Activated naive CD4-positive, alpha-beta T cell treated with anti-CD3 and anti-CD28 coated beads for 36 hours (primary cell): ENCODE results near the gene POLD1. TPM values are rescaled to one million over a fixed set of nuclear protein-coding genes. Genes with fewer than 3 reads are reported as not detected.

Experiments used
- CTCF ChIA-PET: fragments of 350-600 bp; sonication (Branson Sonifier 250); formaldehyde crosslinking; loops from one replicate; lab custom pipeline; 2021; ENCODE audit warnings: antibody characterized with exemption; lab: Charles Lee
- DNase-seq: peaks from one replicate; pipeline ENCODE4 v3.0.0-alpha.2; 2020
- H3K27ac Mint-ChIP-seq: one replicate; pipeline ENCODE4 v1.8.0; 2021; ENCODE audit warnings: mild to moderate bottlenecking, mixed read lengths
- H3K27me3 Mint-ChIP-seq: one replicate; pipeline ENCODE4 v1.8.0; 2021; ENCODE audit warnings: low read depth, mixed read lengths
- H3K36me3 Mint-ChIP-seq: one replicate; pipeline ENCODE4 v1.8.0; 2021; ENCODE audit warnings: low read depth, mixed read lengths
- H3K4me1 Mint-ChIP-seq: one replicate; pipeline ENCODE4 v1.8.0; 2021; ENCODE audit warnings: low read depth, mixed read lengths
- H3K4me3 Mint-ChIP-seq: one replicate; pipeline ENCODE4 v1.8.0; 2021; ENCODE audit warnings: mild to moderate bottlenecking, moderate library complexity, mixed read lengths
- H3K9me3 Mint-ChIP-seq: one replicate; pipeline ENCODE4 v1.8.0; 2021; ENCODE audit warnings: mixed read lengths
- intact Hi-C: fragments of 100-400 bp; cut with micrococcal nuclease; formaldehyde crosslinking; loops from one replicate; pipeline ENCODE4 v1.15.1; 2023
- total RNA-seq, 2 experiments: library from RNA; stranded (reverse); gene quantifications; one replicate each; pipeline ENCODE4 v1.2.3, GENCODE V29; 2021

Gene POLD1
- total RNA-seq, 2 experiments from 2014 or later = 221 to 224 TPM

DNA sequence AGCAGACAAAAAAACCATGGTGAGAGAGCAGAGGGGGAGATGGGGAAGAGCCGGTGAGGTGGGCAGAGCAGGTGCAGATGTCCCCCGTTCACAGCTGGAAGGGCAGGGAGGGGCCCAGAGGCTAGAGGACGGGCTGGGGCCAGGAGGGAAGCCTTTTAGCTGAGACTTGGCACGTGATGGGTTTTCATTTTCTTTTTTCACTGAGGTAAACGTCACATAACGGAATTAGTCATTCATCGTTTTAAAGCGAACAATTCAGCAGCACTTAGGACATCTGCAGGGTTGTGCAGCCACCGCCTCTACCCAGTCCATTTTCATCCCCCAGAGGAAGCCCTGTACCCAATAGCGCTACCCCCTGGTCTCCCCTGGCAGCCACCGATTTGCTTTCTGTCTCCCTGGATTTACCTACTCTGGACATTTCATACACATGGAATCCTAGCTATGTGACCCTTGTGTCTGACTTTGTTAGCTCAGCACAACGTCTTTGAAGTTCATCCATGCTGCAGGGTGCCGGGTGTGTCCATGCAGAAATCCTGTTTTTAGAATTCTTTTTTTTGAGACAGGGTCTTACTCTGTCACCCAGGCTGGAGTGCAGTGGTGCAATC lies 76.1 kb downstream of the POLD1 start:
- Mint-ChIP-seq H3K4me1 (peaks cover 15% of the 10 kb centered on the region), H3K9me3 (no peaks in the 10 kb centered on the region), H3K36me3 (no peaks in the 10 kb centered on the region), H3K27ac (no peak overlapping the region), H3K27me3 (peaks cover 33% of the 10 kb centered on the region), H3K4me3 (no peak overlapping the region)
- CTCF ChIA-PET = interaction anchor here (0.6 to 1.9 kb wide), 14 partner anchors 10 to 189 kb away, joined by 3 to 11 read pairs (median 4); partner anchors contain the start of gene NR1H2
- DNase-seq = peak; percentile 34
- intact Hi-C loops = loop anchor here (10.0 kb wide), 1 partner anchor 205 kb away; no protein-coding TSS in a partner anchor

DNA sequence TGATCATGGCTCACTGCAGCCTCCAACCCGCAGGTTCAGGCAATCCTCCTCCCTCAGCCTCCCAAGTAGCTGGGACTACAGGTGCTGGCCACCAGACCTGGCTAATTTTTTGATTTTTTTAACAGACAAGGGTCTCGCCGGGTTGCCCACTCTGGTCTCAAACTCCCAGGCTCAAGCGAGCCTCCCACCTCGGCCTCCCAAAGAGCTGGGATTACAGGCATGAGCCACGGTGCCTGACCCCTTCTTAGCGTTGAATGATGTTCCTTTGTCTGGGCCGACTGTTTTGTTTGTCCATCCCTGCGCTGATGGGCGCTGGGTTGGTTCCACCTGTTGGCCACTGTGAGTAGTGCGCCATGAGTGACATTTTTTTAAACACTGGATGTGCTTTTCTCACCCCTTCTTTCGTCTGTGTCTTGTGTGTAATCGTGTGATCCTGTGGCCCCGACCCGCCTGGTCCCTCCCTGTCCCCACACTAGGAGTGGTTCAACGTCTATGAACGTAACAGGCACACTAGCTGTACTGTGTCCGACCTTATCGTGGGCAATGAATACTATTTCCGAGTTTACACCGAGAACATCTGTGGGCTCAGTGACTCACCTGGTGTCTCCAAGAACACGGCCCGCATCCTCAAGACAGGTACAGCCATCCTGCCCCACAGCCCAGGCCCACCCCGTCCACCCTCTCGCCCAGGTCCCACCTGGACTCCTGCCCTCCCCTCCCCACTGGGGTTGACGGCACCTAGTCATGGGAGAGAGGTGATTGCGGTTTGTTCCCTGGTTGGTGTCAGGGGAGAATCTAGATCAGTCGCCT lies 77.1 kb downstream of the POLD1 start:
- DNase-seq = peak; percentile 78
- CTCF ChIA-PET = interaction anchor here (0.6 to 1.9 kb wide), 13 partner anchors 11 to 190 kb away, joined by 3 to 11 read pairs (median 4); partner anchors contain the start of gene NR1H2
- Mint-ChIP-seq H3K36me3 (no peaks in the 10 kb centered on the region), H3K9me3 (no peaks in the 10 kb centered on the region), H3K27ac (no peak overlapping the region), H3K4me1 (peaks cover 15% of the 10 kb centered on the region), H3K4me3 (no peak overlapping the region), H3K27me3 (peaks cover 33% of the 10 kb centered on the region)
- intact Hi-C loops = loop anchor here (1.0 to 10.0 kb wide), 3 partner anchors 93 to 206 kb away; no protein-coding TSS in a partner anchor

DNA sequence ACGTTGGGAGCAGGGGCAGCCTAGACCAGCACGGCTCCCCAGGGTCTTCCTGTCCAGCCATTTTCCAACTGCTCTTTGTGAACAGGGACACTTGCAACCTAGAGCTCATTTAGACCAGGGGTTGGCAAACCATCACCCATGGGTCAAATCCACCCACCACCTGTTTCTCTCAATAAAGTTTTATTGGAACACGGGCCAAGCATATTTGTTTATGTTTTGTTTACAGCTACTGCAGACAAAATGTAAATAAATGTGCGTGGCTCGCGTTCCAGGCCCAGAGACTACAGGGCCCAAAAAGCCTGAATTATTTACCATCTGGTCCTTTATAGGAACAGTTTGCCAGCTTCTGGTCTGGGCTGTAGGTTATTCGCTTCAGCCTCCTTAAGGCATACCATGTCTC lies 78.8 kb downstream of the POLD1 start:
- no peak for DNase-seq
- H3K4me1 Mint-ChIP-seq = peaks cover 15% of the 10 kb centered on the region
- no peak overlapping the region for H3K4me3 Mint-ChIP-seq
- no peaks in the 10 kb centered on the region for H3K9me3 Mint-ChIP-seq
- intact Hi-C loops = loop anchor here (10.0 kb wide), 1 partner anchor 208 kb away; no protein-coding TSS in a partner anchor
- no peak overlapping the region for H3K27ac Mint-ChIP-seq
- peaks cover 25% of the 10 kb centered on the region for H3K27me3 Mint-ChIP-seq
- CTCF ChIA-PET = interaction anchor here (0.9 to 1.1 kb wide), 3 partner anchors 11 to 105 kb away, joined by 3 to 9 read pairs (median 4); no protein-coding TSS in a partner anchor
- H3K36me3 Mint-ChIP-seq = no peaks in the 10 kb centered on the region

DNA sequence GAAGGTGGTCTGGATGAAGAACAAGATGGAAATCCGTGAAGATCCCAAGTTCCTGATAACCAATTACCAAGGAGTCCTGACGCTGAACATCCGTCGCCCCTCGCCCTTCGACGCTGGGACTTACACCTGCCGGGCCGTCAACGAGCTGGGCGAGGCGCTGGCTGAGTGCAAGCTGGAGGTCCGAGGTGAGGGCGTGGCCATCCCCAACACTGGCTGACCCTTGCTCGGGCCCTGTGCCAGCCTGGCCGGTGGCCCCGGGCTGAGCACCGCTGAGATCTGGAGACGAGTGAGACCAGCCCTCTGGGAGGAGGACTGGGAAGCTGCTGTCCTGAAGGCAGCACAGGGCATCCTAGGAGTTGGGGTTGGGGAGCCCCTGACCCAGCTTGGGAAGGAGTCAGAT lies 80.2 kb downstream of the POLD1 start:
- Mint-ChIP-seq H3K4me1 (peaks cover 15% of the 10 kb centered on the region), H3K36me3 (no peaks in the 10 kb centered on the region), H3K27ac (no peak overlapping the region), H3K27me3 (peaks cover 22% of the 10 kb centered on the region), H3K9me3 (no peaks in the 10 kb centered on the region), H3K4me3 (no peak overlapping the region)
- intact Hi-C loops = loop anchor here (10.0 kb wide), 1 partner anchor 210 kb away; no protein-coding TSS in a partner anchor
- CTCF ChIA-PET = interaction anchor here (0.6 to 1.5 kb wide), 3 partner anchors 92 to 318 kb away, joined by 3 to 4 read pairs (median 4); no protein-coding TSS in a partner anchor
- DNase-seq = no peak

DNA sequence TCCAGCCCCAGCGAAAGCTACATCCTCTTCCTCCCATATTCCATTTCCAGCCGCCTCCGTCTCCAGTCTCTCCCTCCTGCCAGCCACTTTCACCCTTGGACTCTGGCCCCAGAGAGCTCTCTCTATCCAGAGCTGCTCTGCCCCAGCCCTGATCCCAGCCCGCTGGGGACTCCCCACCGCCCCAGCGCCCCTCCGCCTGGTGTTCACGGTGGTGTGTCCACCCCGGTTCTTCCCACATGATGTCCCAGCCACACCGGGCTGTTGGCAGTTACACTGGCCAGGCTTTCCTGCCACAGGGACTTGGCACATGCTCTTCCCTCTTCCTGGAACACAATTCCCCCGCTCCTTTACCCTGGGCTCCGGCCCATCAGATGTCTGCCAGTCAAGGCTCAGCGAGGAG lies 80.9 kb downstream of the POLD1 start:
- Mint-ChIP-seq H3K36me3 (no peaks in the 10 kb centered on the region), H3K27ac (no peak overlapping the region), H3K4me1 (peaks cover 10% of the 10 kb centered on the region), H3K4me3 (no peak overlapping the region), H3K27me3 (peaks cover 18% of the 10 kb centered on the region), H3K9me3 (no peaks in the 10 kb centered on the region)
- DNase-seq = no peak
- intact Hi-C loops = loop anchor here (10.0 kb wide), 1 partner anchor 210 kb away; no protein-coding TSS in a partner anchor
- CTCF ChIA-PET = interaction anchor here (1.5 kb wide), 1 partner anchor 91 kb away, joined by 3 read pairs; no protein-coding TSS in a partner anchor

DNA sequence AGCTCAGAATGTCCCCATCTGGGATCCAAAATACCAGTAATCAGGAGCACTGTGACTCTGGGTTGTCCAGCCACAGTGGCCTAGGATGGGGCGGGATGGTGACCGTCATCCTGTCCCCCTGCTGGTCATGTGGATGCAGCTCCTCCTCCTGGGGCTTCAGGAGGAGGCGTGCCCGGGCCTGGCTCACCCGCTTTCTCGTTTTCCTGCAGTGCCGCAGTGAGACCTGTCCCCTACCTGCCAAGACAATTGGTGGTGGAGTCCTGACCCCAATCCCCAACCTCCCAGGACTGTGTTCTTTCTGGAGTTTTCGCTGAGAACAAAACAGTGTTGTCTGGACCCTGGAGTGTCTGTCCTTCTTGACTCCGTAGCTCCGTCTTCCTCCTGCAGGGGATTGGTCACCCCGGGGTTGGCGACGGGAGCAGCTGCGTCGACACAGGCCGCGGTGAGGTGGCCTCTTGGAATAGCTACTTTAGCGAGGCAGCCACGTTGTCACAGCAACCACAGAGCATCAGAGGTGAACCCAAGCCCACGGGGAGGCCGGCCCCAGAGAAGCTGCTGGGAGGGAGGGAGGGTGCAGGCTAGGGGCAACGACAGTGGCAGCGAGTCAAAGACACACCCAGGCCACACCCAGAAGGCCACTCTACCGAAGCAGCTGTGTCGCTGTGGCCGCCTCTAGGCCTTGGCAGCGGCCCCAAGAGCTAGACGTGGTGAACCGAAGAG lies 82.0 kb downstream of the POLD1 start:
- H3K4me3 Mint-ChIP-seq = no peak overlapping the region
- peaks cover 3% of the 10 kb centered on the region for H3K4me1 Mint-ChIP-seq
- no peaks in the 10 kb centered on the region for H3K36me3 Mint-ChIP-seq
- CTCF ChIA-PET = interaction anchor here (0.6 to 1.5 kb wide), 2 partner anchors 18 to 90 kb away, joined by 3 read pairs; no protein-coding TSS in a partner anchor
- DNase-seq = no peak
- no peak overlapping the region for H3K27ac Mint-ChIP-seq
- H3K27me3 Mint-ChIP-seq = peaks cover 12% of the 10 kb centered on the region
- intact Hi-C loops = loop anchor here (10.0 kb wide), 1 partner anchor 211 kb away; no protein-coding TSS in a partner anchor
- H3K9me3 Mint-ChIP-seq = no peaks in the 10 kb centered on the region

DNA sequence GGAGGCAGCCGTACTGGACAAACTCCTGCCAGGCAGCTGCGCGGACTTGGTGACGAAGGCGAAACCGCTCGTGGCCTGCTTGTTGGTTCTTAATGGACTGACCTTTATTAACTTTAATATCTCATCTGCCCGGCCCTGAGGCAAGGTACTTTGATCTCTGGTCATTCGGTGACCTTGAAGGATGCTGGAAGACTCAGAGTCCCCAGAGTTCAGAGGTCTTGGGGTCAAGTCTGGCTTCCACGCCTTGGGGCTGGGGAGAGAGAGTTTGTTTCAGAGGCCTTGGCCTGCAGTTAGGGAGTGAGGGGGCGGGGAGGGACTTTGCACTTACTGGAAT lies 82.5 kb downstream of the POLD1 start:
- no peaks in the 10 kb centered on the region for H3K36me3 Mint-ChIP-seq
- H3K4me3 Mint-ChIP-seq = no peak overlapping the region
- CTCF ChIA-PET = interaction anchor here (0.6 kb wide), 1 partner anchor 19 kb away, joined by 3 read pairs; no protein-coding TSS in a partner anchor
- H3K27me3 Mint-ChIP-seq = peaks cover 8% of the 10 kb centered on the region
- H3K4me1 Mint-ChIP-seq = no peaks in the 10 kb centered on the region
- H3K9me3 Mint-ChIP-seq = no peaks in the 10 kb centered on the region
- DNase-seq = no peak
- no peak overlapping the region for H3K27ac Mint-ChIP-seq
- intact Hi-C loops = loop anchor here (10.0 kb wide), 1 partner anchor 212 kb away; no protein-coding TSS in a partner anchor

DNA sequence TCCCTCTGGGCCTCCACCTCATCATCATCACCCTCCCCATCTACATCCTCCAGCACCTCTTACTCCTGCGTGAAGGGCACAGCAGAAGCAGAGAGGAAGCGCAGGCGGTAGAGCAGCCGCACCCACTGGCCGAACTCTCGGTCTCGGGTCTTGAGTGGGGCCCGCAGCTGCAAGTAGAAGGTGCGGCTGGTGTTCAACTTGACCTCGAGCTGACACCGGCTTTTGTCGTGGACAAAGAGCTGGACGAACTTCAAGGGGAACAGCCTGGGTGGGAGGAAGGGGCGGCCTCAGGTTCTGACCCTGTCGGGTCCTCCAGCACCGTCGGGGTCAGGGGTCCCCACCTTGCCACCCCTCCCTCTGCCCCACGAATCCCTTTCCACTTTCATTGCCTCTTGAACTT lies 83.4 kb downstream of the POLD1 start:
- no peaks in the 10 kb centered on the region for H3K36me3 Mint-ChIP-seq
- DNase-seq = no peak
- no peak overlapping the region for H3K27ac Mint-ChIP-seq
- H3K27me3 Mint-ChIP-seq = peaks cover 2% of the 10 kb centered on the region
- H3K9me3 Mint-ChIP-seq = no peaks in the 10 kb centered on the region
- no peak overlapping the region for H3K4me3 Mint-ChIP-seq
- H3K4me1 Mint-ChIP-seq = no peaks in the 10 kb centered on the region
- CTCF ChIA-PET = no interaction called here
- intact Hi-C loops = loop anchor here (10.0 kb wide), 1 partner anchor 213 kb away; no protein-coding TSS in a partner anchor

Other genes with a start within 250 kb of the POLD1 start
- gene IZUMO2, start 221.1 kb upstream of the POLD1 start, total RNA-seq = not detected
- not detected for gene MYH14, start 180.7 kb upstream of the POLD1 start, total RNA-seq
- gene KCNC3, start 55.0 kb upstream of the POLD1 start, total RNA-seq = 1 to 10 TPM; 2.0 to 2.4 TPM
- 10 to 100 TPM; 40.2 to 41.0 TPM for gene NAPSA, start 18.7 kb upstream of the POLD1 start, total RNA-seq
- 10 to 100 TPM; 47.2 to 49.3 TPM for gene NR1H2, start 7.9 kb upstream of the POLD1 start, total RNA-seq
- under 1 TPM; 0.36 to 0.47 TPM for gene SPIB, start 34.6 kb downstream of the POLD1 start, total RNA-seq
- gene MYBPC2, start 48.5 kb downstream of the POLD1 start, total RNA-seq = 1 to 10 TPM in 1 of 2 experiments, under 1 TPM in 1; 0.64 to 1.6 TPM
- gene EMC10, start 92.2 kb downstream of the POLD1 start, total RNA-seq = 10 to 100 TPM; 28.4 to 29.2 TPM
- under 1 TPM in 1 of 2 experiments, not detected in 1; 0.57 TPM for gene GARIN5A, start 92.5 kb downstream of the POLD1 start, total RNA-seq
- 10 to 100 TPM; 17.2 to 17.9 TPM for gene JOSD2, start 126.8 kb downstream of the POLD1 start, total RNA-seq
- gene ASPDH, start 129.6 kb downstream of the POLD1 start, total RNA-seq = not detected
- gene LRRC4B, start 184.1 kb downstream of the POLD1 start, total RNA-seq = not detected